ENCODE results near the gene DNAJC5.

Gene DNAJC5

GRCh38 chr20:63966944-63967322 lies 72.0 kb downstream of the DNAJC5 start:
- no peak overlapping the region for H3K4me2 ChIP-seq (ENCODE audit: low read length)
- no CpG with 5 or more reads among the region's 13 CpGs for WGBS (ENCODE audit: extremely low coverage, insufficient coverage, insufficient read length)
- H3K23ac ChIP-seq (ENCODE audit: low read length): no peak overlapping the region
- H4K12ac ChIP-seq (ENCODE audit: low read depth, low read length): no peak overlapping the region
- no peak overlapping the region for H3K18ac ChIP-seq (ENCODE audit: low read length)
- H3K9ac ChIP-seq (ENCODE audit: low read length): no peak overlapping the region
- H3K14ac ChIP-seq (ENCODE audit: low read length): no peak overlapping the region
- peaks cover 8% of the 10 kb centered on the region for H3K79me1 ChIP-seq (ENCODE audit: low read length)
- no peak overlapping the region for H3K4ac ChIP-seq (ENCODE audit: low read depth, low read length)
- H2BK5ac ChIP-seq (ENCODE audit: low read depth, low read length, poor library complexity): no peak overlapping the region
- H3K27ac ChIP-seq (ENCODE audit: low read depth, low read length): no peak overlapping the region
- no peak overlapping the region for H2AFZ ChIP-seq (ENCODE audit: insufficient read depth, low read length, poor library complexity)
- H4K91ac ChIP-seq (ENCODE audit: low read depth, low read length): no peak overlapping the region
- no peak overlapping the region for H4K8ac ChIP-seq (ENCODE audit: low read depth, low read length)
- H3K4me3 ChIP-seq (ENCODE audit: low read depth, low read length): no peak overlapping the region
- no peak for DNase-seq
- H2AK5ac ChIP-seq (ENCODE audit: low read length): no peak overlapping the region
- no peak overlapping the region for H2BK120ac ChIP-seq (ENCODE audit: insufficient read depth, low read length, poor library complexity)
- no peaks in the 10 kb centered on the region for H3K27me3 ChIP-seq (ENCODE audit: insufficient read depth, low read length)
- no peak overlapping the region for H2BK12ac ChIP-seq (ENCODE audit: low read length)
- peaks cover 6 to 10% of the 10 kb centered on the region in 2 experiments for H3K4me1 ChIP-seq (ENCODE audit: control insufficient read depth in 1 of 2, insufficient read depth in 2 of 2, low read length in 2 of 2)
- H3K9me3 ChIP-seq (ENCODE audit: insufficient read depth, low read depth, low read length): peaks cover 51% of the 10 kb centered on the region
- H3K36me3 ChIP-seq (ENCODE audit: control insufficient read depth in 1 of 2, insufficient read depth in 2 of 2, low read length in 2 of 2): peaks cover 49 to 53% of the 10 kb centered on the region in 2 experiments
- H3K79me2 ChIP-seq (ENCODE audit: control insufficient read depth, insufficient read depth, low read length, poor library complexity): peaks cover 7% of the 10 kb centered on the region

- Histone ChIP-seq H3K27ac (ENCODE audit: low read depth, low read length) (no peak overlapping the region), H3K4ac (ENCODE audit: low read depth, low read length) (no peak overlapping the region), H4K12ac (ENCODE audit: low read depth, low read length) (no peak overlapping the region), H4K8ac (ENCODE audit: low read depth, low read length) (no peak overlapping the region), H2AFZ (ENCODE audit: insufficient read depth, low read length, poor library complexity) (no peak overlapping the region), H3K9me3 (ENCODE audit: insufficient read depth, low read depth, low read length) (peaks cover 49% of the 10 kb centered on the region), H3K9ac (ENCODE audit: low read length) (no peak overlapping the region), H2BK12ac (ENCODE audit: low read length) (no peak overlapping the region), H3K4me1 (ENCODE audit: control insufficient read depth in 1 of 2, insufficient read depth in 2 of 2, low read length in 2 of 2) (peaks cover 6 to 10% of the 10 kb centered on the region in 2 experiments), H3K27me3 (ENCODE audit: insufficient read depth, low read length) (no peaks in the 10 kb centered on the region), H3K14ac (ENCODE audit: low read length) (no peak overlapping the region), H3K36me3 (ENCODE audit: control insufficient read depth in 1 of 2, insufficient read depth in 2 of 2, low read length in 2 of 2) (peaks cover 43 to 47% of the 10 kb centered on the region in 2 experiments), H3K4me3 (ENCODE audit: low read depth, low read length) (no peak overlapping the region), H4K91ac (ENCODE audit: low read depth, low read length) (no peak overlapping the region), H3K79me2 (ENCODE audit: control insufficient read depth, insufficient read depth, low read length, poor library complexity) (peaks cover 7% of the 10 kb centered on the region), H3K18ac (ENCODE audit: low read length) (no peak overlapping the region), H3K79me1 (ENCODE audit: low read length) (peaks cover 8% of the 10 kb centered on the region), H3K4me2 (ENCODE audit: low read length) (no peak overlapping the region), H2AK5ac (ENCODE audit: low read length) (no peak overlapping the region), H2BK120ac (ENCODE audit: insufficient read depth, low read length, poor library complexity) (no peak overlapping the region), H3K23ac (ENCODE audit: low read length) (no peak overlapping the region), H2BK5ac (ENCODE audit: low read depth, low read length, poor library complexity) (no peak overlapping the region)
- WGBS (ENCODE audit: extremely low coverage, insufficient coverage, insufficient read length): no CpG with 5 or more reads among the region's 28 CpGs
- DNase-seq: no peak
Measured at GRCh38 chr20:63967330-63968135, 72.6 kb downstream of the DNAJC5 start.

- H2AK5ac ChIP-seq (ENCODE audit: low read length): no peak overlapping the region
- H3K9me3 ChIP-seq (ENCODE audit: insufficient read depth, low read depth, low read length): peaks cover 41% of the 10 kb centered on the region
- H3K23ac ChIP-seq (ENCODE audit: low read length): no peak overlapping the region
- no peak overlapping the region for H2BK12ac ChIP-seq (ENCODE audit: low read length)
- peak overlapping the region; percentile 94 for H3K4me2 ChIP-seq (ENCODE audit: low read length)
- no peak overlapping the region for H4K91ac ChIP-seq (ENCODE audit: low read depth, low read length)
- H3K14ac ChIP-seq (ENCODE audit: low read length): no peak overlapping the region
- no peak overlapping the region for H4K8ac ChIP-seq (ENCODE audit: low read depth, low read length)
- peak in 1 of 2 donors; percentile 33 for DNase-seq
- H3K27me3 ChIP-seq (ENCODE audit: insufficient read depth, low read length): no peaks in the 10 kb centered on the region
- H3K18ac ChIP-seq (ENCODE audit: low read length): no peak overlapping the region
- H3K27ac ChIP-seq (ENCODE audit: low read depth, low read length): no peak overlapping the region
- peaks cover 6 to 10% of the 10 kb centered on the region in 2 experiments for H3K4me1 ChIP-seq (ENCODE audit: control insufficient read depth in 1 of 2, insufficient read depth in 2 of 2, low read length in 2 of 2)
- H3K4me3 ChIP-seq (ENCODE audit: low read depth, low read length): no peak overlapping the region
- H2BK120ac ChIP-seq (ENCODE audit: insufficient read depth, low read length, poor library complexity): no peak overlapping the region
- peaks cover 35 to 39% of the 10 kb centered on the region in 2 experiments for H3K36me3 ChIP-seq (ENCODE audit: control insufficient read depth in 1 of 2, insufficient read depth in 2 of 2, low read length in 2 of 2)
- no peak overlapping the region for H4K12ac ChIP-seq (ENCODE audit: low read depth, low read length)
- no peak overlapping the region for H2AFZ ChIP-seq (ENCODE audit: insufficient read depth, low read length, poor library complexity)
- H3K79me1 ChIP-seq (ENCODE audit: low read length): peaks cover 8% of the 10 kb centered on the region
- H3K4ac ChIP-seq (ENCODE audit: low read depth, low read length): no peak overlapping the region
- no peak overlapping the region for H3K9ac ChIP-seq (ENCODE audit: low read length)
- WGBS (ENCODE audit: extremely low coverage, insufficient coverage, insufficient read length): no CpG with 5 or more reads among the region's 14 CpGs
- no peak overlapping the region for H2BK5ac ChIP-seq (ENCODE audit: low read depth, low read length, poor library complexity)
- H3K79me2 ChIP-seq (ENCODE audit: control insufficient read depth, insufficient read depth, low read length, poor library complexity): peaks cover 7% of the 10 kb centered on the region
Measured at GRCh38 chr20:63968136-63968927, 73.4 kb downstream of the DNAJC5 start.

DNA sequence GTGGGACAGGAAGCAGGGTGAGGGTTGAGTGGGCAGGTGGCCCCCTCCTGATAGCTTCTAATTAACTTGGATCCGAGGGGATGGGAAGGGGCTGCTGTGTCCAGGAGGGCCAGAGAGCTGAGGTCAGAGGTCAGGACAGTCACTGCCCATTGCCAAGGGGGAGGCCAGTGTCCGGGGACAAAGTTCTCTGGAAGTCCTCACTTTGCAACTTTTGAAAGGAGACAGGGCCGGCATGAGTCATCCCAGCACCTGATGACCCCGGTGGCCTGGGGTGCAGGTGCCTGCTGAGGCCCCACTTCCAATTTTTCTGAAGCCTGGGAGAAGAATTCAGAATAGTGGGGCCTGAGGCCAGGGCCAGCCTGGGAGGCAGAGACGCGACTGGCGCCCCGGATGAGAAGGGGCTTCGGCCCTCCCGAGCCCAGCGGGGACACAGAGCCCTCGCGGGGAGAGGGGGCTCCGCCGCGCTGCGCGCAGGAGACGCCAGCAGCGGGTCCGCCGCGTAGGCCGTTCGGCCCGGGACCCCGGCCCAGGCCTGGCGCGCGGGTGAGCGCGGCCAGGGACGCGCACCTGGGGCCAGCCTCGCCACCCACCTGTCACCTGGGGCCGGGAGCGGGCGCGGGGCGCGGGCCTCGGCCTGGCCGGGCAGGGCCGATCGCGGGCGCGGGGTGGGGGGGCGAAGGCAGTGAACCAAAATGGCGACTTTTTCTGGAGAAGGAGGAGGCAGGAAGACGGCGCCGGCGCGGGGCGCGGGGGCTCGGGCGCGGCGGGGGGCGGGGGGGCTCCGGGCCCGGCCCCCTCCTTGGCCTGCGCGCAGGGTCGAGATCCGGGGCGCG lies 74.2 kb downstream of the DNAJC5 start:
- Histone ChIP-seq H3K27ac (ENCODE audit: low read depth, low read length) (no peak overlapping the region), H3K9me3 (ENCODE audit: insufficient read depth, low read depth, low read length) (peaks cover 33% of the 10 kb centered on the region), H2BK12ac (ENCODE audit: low read length) (no peak overlapping the region), H3K79me1 (ENCODE audit: low read length) (peaks cover 8% of the 10 kb centered on the region), H4K8ac (ENCODE audit: low read depth, low read length) (peak overlapping the region; percentile 48), H3K4me1 (ENCODE audit: control insufficient read depth in 1 of 2, insufficient read depth in 2 of 2, low read length in 2 of 2) (peaks cover 8 to 12% of the 10 kb centered on the region in 2 experiments), H2AFZ (ENCODE audit: insufficient read depth, low read length, poor library complexity) (peak overlapping the region; percentile 43), H3K79me2 (ENCODE audit: control insufficient read depth, insufficient read depth, low read length, poor library complexity) (peaks cover 7% of the 10 kb centered on the region), H3K23ac (ENCODE audit: low read length) (no peak overlapping the region), H3K4me2 (ENCODE audit: low read length) (peak overlapping the region; percentile 94), H3K4me3 (ENCODE audit: low read depth, low read length) (peak overlapping the region; percentile 75), H4K91ac (ENCODE audit: low read depth, low read length) (peak overlapping the region; percentile 45), H3K9ac (ENCODE audit: low read length) (peak overlapping the region; percentile 94), H3K27me3 (ENCODE audit: insufficient read depth, low read length) (no peaks in the 10 kb centered on the region), H2AK5ac (ENCODE audit: low read length) (peak overlapping the region; percentile 9), H4K12ac (ENCODE audit: low read depth, low read length) (peak overlapping the region; percentile 33), H3K4ac (ENCODE audit: low read depth, low read length) (peak overlapping the region; percentile 6), H2BK120ac (ENCODE audit: insufficient read depth, low read length, poor library complexity) (no peak overlapping the region), H3K36me3 (ENCODE audit: control insufficient read depth in 1 of 2, insufficient read depth in 2 of 2, low read length in 2 of 2) (peaks cover 27 to 30% of the 10 kb centered on the region in 2 experiments), H2BK5ac (ENCODE audit: low read depth, low read length, poor library complexity) (no peak overlapping the region), H3K18ac (ENCODE audit: low read length) (peak overlapping the region; percentile 58), H3K14ac (ENCODE audit: low read length) (peak overlapping the region; percentile 68)
- no CpG with 5 or more reads among the region's 70 CpGs for WGBS (ENCODE audit: extremely low coverage, insufficient coverage, insufficient read length)
- no peak for DNase-seq
